GM12801 (cell line): ENCODE data around the gene DCANP1.

Experiments
- TF ChIP-seq, protein P1 (sequence below): IDR thresholded peaks from one replicate; pipeline ENCODE4 v1.5.1; 2011; ENCODE audit warnings: control low read depth; ENCODE audit not compliant: insufficient read length; ENCODE audit errors: extremely low read depth

The DCANP1 gene

DNA sequence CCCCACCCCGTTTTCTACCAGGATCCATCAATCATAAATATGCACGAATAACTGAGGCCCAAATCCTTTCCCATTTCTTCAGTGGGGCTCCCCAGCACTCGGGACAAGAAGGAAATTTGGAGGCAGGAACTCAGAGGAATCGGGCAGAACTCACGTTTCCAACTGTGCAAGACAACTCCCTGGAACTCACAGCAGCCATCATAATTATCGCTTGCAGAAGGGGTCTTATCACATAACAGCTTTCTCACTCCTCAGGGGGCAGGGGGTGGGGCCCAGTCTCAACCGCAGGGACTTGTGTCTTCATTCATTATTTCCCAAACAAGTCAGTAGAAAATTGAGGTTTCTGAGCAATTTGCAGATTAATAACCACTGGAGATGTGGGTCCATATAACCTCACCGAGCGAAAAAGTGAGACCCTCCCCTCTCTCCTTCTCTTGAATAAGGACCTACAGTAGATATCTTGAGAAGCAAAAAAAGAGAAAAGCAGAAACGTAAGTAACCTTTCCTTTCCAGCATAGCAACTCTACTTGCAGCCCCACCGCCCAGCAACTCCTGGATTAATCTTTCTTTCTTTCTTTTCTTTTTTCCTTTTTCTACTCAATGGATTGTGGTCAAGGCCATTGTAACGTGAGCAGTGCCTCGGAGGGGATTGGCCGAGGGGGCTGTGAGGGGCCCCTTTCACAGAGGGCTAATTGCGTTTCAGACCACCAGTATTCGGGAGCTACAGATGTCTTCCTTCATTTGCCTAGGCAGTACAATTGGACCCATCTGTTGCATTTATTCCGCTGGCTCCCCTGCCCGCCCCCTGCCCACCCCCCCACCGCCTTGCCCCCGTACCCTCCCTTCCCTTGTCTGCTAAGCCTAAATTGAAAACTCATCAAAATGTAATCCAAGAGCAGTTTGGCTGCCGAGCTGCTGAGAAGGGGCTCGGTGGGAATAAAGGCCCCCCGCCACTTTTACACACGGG lies 29.8 kb upstream of the DCANP1 start:
- TF ChIP-seq, protein P1, sequence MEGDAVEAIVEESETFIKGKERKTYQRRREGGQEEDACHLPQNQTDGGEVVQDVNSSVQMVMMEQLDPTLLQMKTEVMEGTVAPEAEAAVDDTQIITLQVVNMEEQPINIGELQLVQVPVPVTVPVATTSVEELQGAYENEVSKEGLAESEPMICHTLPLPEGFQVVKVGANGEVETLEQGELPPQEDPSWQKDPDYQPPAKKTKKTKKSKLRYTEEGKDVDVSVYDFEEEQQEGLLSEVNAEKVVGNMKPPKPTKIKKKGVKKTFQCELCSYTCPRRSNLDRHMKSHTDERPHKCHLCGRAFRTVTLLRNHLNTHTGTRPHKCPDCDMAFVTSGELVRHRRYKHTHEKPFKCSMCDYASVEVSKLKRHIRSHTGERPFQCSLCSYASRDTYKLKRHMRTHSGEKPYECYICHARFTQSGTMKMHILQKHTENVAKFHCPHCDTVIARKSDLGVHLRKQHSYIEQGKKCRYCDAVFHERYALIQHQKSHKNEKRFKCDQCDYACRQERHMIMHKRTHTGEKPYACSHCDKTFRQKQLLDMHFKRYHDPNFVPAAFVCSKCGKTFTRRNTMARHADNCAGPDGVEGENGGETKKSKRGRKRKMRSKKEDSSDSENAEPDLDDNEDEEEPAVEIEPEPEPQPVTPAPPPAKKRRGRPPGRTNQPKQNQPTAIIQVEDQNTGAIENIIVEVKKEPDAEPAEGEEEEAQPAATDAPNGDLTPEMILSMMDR = no peak

DNA sequence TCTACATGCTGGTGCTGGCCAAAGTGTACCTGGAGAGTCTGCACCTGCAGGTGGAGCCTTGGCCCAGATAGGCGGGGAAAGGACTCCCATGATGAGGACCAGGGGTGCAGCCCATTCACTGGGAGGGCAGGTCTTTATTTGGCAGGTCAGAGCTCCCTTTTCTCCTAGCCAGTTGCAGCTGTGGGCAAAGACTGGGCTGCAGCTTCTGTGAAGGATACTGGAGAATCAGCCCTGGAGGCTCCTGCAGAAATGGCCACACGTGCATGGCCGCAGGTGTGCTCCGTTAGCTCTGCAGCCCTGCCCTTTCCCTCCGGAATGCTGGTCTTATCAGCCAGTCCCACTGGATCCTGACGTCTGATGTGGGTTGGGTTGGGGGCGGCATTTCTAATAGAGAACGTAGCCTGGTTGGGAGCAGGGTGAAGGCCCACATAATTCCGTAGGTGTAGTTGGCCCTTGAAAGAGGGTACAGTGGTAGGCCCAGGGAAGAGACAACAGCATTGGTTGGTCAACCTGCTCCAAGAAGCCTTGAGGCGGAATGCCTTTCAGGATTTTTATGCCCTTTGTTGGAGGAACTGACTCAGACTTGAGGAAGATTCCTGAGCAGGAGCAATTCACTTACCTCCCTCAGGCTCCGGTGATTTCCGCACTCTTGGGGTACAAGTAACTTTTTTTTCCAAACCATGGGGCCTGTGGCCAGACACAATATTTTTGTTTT lies 27.0 kb upstream of the DCANP1 start:
- TF ChIP-seq, protein P1 = no peak

- TF ChIP-seq, protein P1 = no peak
Observed at GRCh38 chr5:135472141-135472540, 25.0 kb upstream of the DCANP1 start.

DNA sequence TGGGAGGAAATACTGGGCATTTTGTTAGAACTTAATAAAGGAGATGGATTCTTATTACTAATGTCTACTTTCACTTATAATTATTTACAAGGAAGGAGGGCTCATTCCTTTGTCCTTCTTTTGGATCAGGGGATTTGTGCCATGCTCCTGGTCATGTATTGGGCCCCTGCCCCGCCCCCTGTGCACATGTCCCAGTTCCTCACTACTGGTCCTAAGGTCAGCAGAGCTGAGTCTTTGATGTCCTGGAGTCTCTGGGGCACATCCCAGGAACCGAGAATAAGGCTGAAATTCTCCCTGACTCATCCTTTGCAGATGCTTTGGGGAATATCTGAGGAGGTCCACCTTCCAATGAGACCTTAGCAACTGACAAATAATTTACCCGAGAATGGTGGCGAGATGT lies 24.6 kb upstream of the DCANP1 start:
- TF ChIP-seq, protein P1 = no peak

- TF ChIP-seq, protein P1 = no peak
Observed at GRCh38 chr5:135469911-135470310, 22.8 kb upstream of the DCANP1 start.

DNA sequence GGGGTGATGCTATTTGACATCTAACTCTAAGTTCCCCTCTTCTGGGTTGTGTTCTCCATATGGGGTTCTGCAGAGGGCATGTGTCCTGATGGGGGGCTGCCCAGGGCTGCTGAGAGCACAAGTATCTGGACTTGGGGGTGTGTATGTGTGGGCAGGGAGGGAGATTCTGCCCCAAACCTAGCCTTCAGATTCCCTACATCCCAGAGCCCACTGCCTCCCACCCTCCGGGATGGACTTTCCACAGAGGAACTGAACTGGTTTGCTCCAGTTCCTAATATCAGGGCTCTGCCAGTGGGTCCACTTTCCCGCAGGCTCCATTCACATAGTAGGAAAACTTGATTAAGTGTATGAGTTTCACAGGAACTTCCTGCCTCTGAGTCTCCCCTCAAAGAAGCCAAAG lies 21.4 kb upstream of the DCANP1 start:
- TF ChIP-seq, protein P1 = no peak

DNA sequence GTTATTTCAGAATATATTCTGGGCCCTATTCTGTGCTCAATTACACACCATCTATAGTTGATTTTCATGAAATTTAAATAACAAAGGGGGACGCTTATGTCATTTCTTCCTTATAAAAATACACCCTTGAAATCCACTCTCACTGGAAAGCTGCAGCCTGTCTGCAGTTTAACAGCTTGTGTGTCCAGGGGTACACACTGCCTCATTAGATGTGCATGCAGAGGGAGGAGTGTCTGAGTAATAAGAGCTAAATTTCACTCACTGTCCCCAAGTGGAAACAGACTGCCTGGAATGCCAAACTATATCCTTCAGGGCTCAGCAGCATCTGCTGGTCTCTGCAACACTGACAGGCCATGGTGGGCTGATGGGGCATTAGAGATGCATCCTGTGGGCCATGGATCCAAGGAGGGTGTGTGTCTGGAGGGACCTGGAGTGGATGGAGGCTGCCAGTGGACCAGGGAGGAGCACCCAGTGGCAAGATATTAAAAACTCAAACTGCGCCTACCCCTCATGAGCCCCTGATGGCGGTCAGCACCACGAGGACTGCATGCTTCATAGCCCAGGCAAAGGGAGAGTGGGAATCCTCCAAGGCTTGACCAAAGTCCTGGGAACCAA lies 20.8 kb upstream of the DCANP1 start:
- TF ChIP-seq, protein P1 = no peak
